D721Med (cell line): ENCODE data around the gene MAD1L1.

Experiments
- DNase-seq: peaks from one replicate; pipeline ENCODE4 v3.0.0; 2011; ENCODE audit warnings: low spot score; ENCODE audit not compliant: insufficient read length
- FAIRE-seq: peaks from 2 replicates; lab custom pipeline; 2011; peaks lifted over from hg19 to GRCh38; lab: Jason Lieb, UNC
- TF ChIP-seq, protein P1 (sequence below): IDR thresholded peaks from 2 replicates; pipeline ENCODE4 v1.5.1; 2012; ENCODE audit warnings: mild to moderate bottlenecking, control low read depth; ENCODE audit not compliant: insufficient read depth; ENCODE audit errors: missing control alignments

Gene MAD1L1

DNA sequence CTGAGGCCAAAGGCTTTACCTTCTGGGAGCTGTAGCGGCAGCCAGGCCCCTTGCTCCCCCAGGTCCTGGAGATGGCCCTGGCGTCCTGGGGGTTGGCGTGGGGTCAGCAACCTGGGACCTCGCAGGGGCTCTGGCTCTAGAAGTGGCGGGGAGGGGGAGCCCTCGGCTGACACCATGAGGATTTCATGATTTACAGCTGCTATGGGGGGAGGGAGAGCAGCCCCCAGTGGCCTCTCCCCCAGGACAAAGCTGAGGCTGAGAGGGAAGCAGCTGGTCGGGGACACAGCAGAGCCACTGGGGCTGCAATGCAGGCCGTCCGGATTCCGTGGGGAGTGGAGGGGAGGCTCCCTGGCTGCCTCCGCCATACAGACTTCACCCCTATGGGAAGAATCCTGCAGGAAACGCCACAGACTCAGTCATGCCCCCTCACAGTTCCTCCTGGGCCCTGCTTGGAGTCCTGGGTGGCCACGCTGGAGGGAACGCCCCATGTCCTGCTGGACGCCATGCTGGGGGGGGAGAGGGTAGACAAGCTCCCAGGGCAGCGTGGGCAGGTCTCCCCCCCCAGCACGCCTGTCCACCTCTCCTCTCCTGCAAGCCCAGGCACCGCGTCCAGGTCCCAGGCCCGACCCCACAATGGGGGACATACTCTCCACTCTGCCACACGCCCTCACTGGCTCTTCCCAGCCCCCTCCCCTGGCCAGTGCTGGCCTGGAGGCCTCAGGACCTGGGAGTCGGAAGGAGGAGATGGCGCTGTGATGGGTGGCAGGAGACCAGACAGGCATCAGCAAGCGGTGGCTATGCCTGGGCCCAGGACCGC is 319.1 kb downstream of the MAD1L1 start:
- DNase-seq, result no peak
- no peak for FAIRE-seq
- TF ChIP-seq, protein P1, sequence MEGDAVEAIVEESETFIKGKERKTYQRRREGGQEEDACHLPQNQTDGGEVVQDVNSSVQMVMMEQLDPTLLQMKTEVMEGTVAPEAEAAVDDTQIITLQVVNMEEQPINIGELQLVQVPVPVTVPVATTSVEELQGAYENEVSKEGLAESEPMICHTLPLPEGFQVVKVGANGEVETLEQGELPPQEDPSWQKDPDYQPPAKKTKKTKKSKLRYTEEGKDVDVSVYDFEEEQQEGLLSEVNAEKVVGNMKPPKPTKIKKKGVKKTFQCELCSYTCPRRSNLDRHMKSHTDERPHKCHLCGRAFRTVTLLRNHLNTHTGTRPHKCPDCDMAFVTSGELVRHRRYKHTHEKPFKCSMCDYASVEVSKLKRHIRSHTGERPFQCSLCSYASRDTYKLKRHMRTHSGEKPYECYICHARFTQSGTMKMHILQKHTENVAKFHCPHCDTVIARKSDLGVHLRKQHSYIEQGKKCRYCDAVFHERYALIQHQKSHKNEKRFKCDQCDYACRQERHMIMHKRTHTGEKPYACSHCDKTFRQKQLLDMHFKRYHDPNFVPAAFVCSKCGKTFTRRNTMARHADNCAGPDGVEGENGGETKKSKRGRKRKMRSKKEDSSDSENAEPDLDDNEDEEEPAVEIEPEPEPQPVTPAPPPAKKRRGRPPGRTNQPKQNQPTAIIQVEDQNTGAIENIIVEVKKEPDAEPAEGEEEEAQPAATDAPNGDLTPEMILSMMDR, result no peak

DNA sequence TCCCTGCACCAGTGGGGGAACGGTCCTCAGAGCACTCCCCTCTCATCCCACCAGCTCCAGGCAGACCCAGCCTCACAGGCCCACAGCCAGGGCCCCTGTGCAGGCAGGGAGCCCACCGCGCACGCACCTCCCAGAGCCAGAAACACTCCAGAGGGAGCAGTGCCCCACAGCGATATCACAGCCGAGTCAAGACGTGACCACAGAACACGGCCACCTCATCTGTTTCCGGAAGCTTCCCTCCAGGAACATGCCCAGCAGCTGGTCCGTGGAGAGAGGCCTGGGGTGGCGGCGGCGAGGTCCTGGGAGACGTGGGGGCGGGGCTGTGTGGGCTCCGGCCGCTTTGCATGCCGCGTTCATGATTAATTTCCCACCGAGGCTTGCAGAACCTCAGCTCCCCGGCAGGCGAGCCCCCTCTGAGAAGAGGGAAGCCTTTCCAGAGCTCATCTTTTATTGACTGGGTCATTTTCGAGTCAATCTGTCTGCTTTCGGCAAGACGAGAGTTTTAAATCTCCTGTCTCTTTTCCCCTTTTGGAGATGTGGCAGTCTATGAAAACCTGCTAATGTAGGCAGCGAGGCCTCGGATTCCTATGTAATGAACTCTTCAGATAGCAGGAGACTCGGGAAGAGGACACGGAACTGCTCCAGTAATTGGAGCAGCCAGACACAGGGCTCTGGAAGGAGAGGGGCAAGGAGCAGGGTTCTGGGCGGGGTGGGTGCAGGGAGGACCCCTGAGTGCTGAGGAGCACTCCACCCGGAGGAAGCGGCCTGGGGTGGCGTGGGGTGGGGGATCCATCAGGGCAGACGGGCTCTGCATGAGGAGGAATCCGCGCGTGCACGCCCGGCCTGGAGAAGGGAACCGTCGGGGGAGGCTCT is 319.9 kb downstream of the MAD1L1 start:
- TF ChIP-seq, protein P1, result no peak
- DNase-seq (no peak), FAIRE-seq (no peak)

DNA sequence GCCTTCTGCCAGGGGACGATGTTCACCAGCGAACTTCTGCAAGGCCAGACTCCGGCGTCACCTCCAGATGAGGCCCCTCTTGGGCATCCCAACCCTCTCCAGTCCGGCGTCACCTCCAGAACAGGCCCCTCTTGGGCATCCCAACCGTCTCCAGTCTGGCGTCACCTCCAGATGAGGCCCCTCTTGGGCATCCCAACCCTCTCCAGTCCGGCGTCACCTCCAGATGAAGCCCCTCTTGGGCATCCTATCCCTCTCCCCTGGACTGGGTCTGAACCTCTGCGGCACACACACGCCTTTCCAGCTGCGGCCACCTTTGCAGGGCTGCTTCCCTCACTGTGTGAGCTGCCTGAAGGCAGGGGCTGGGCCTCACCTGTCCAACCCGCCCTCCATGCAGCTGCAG is 321.2 kb downstream of the MAD1L1 start:
- DNase-seq (no peak), FAIRE-seq (no peak)
- TF ChIP-seq, protein P1, result no peak

DNA sequence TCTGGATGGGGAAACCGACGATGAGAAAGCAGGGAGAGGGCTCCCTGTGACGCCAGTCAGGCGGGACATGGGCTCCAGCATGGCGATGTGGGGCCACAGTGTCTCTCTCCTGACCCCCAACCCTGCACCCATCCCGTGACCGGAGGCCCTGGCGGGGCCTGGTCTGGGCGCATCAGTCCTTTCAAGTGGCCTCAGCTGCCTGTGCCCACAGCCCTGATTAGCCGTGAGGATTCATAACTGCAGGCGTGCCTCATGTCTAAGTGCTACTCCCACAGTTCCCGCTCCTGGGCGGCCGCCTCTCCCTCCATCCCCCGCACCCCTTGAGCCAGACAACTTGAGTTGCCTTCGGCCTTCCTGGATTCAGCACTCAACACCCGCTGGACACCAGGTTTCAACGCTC is 321.9 kb downstream of the MAD1L1 start:
- TF ChIP-seq, protein P1, result no peak
- DNase-seq (no peak), FAIRE-seq (no peak)

DNA sequence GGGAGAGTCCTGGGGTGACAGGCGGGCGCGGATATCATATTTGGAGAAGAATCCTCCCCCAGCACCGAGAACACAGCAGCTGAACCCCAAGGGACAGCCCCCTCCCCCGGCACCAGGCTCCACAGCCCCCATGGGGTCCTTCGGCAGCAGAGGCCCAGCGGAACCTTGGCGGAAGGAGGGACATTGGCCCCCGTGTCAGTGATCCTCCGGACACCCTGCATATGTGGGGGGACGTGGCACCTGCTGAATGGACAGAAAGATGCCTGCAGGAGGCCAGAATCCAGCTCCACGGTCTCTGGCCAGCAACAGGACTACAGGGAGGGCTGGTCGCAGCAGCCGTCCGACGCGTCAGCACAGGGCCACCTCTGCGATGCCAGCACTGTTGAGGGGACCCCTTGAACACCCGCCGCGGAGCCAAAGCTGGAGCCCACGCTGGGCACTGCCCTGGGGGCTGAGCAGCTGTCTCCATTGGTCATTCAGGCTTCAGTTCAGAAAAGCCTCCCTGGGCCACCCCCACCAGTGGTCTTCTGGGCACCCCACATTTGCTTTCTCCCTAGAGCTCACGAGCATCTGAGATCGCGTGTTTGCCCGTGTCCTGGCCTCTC is 322.6 kb downstream of the MAD1L1 start:
- TF ChIP-seq, protein P1, result no peak
- FAIRE-seq (no peak), DNase-seq (no peak)

DNA sequence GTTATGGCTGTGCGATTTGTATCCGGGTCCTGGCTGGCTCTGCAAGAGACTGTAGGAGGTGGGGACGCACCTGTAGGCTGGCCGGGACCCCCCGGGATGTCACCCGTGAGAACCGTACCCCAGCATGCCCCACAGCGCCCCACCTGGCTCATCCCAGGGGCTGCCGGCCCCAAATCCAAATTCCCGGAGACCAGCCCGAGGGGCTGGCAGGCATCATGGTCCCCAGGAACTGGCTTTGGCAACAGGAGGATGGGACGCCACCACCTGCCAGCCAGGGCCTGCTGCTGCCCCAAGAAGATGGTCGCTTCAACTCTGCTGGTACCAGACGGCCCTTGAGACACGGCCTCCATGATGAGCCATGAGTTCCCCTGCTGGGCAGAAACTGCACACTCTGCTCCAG is 323.3 kb downstream of the MAD1L1 start:
- TF ChIP-seq, protein P1, result no peak
- FAIRE-seq (no peak), DNase-seq (no peak)
